Smooth muscle cell (in vitro differentiated cells): ENCODE data around the gene C1orf232. TPM values are rescaled to one million over a fixed set of nuclear protein-coding genes. Genes with fewer than 3 reads are reported as not detected.

Experiments used
- DNase-seq: peaks from one replicate; lab custom pipeline; 2025; ENCODE audit not compliant: unreplicated experiment; lab: John Stamatoyannopoulos, UW
- H2AFZ ChIP-seq: fragments of 200-600 bp; sonication (generic); 2 replicates; pipeline ENCODE4 v1.6.0; 2016; ENCODE audit warnings: antibody characterized with exemption, low read depth, mild to moderate bottlenecking
- H3F3A ChIP-seq: fragments of 200-600 bp; sonication (generic); 2 replicates; pipeline ENCODE4 v1.6.0; 2017; ENCODE audit warnings: antibody characterized with exemption, low read depth
- H3K27ac ChIP-seq: fragments of 200-600 bp; sonication (generic); 2 replicates; pipeline ENCODE4 v1.5.1; 2016; ENCODE audit warnings: low read depth, mild to moderate bottlenecking
- H3K27me3 ChIP-seq: fragments of 200-600 bp; sonication (generic); 2 replicates; pipeline ENCODE4 v1.6.1; 2016; ENCODE audit warnings: low read depth, mild to moderate bottlenecking
- H3K36me3 ChIP-seq: fragments of 200-600 bp; sonication (generic); 2 replicates; pipeline ENCODE4 v1.5.1; 2016; ENCODE audit warnings: low read depth
- H3K4me1 ChIP-seq: fragments of 200-600 bp; sonication (generic); 2 replicates; pipeline ENCODE4 v1.5.1; 2016; ENCODE audit warnings: low read depth
- H3K4me2 ChIP-seq: fragments of 200-600 bp; sonication (generic); 2 replicates; pipeline ENCODE4 v1.6.0; 2016; ENCODE audit warnings: mild to moderate bottlenecking
- H3K4me3 ChIP-seq: fragments of 200-600 bp; sonication (generic); 2 replicates; pipeline ENCODE4 v1.5.1; 2016; ENCODE audit warnings: mild to moderate bottlenecking
- H3K79me2 ChIP-seq: fragments of 200-600 bp; sonication (generic); 2 replicates; pipeline ENCODE4 v1.6.0; 2016; ENCODE audit warnings: low read depth, mild to moderate bottlenecking
- H3K9ac ChIP-seq: fragments of 200-600 bp; sonication (generic); 2 replicates; pipeline ENCODE4 v1.6.0; 2016; ENCODE audit warnings: low read depth
- H3K9me3 ChIP-seq: fragments of 200-600 bp; sonication (generic); replicated peaks from 2 replicates; pipeline ENCODE4 v1.5.1; 2016; ENCODE audit warnings: low read depth
- H4K20me1 ChIP-seq: fragments of 200-600 bp; sonication (generic); 2 replicates; pipeline ENCODE4 v1.6.0; 2016; ENCODE audit warnings: low read depth
- CTCF ChIP-seq: fragments of 200-600 bp; sonication (generic); IDR thresholded peaks from 2 replicates; pipeline ENCODE4 v1.5.1; 2017; ENCODE audit warnings: borderline replicate concordance, mild to moderate bottlenecking, antibody characterized with exemption; ENCODE audit not compliant: insufficient read depth, poor library complexity, severe bottlenecking
- WGBS: methylation state at CpG from one replicate; pipeline ENCODE4 v1.1.7; 2016; ENCODE audit warnings: low lambda C conversion rate; 5-methylcytosine and 5-hydroxymethylcytosine counted together
- polyA plus RNA-seq: library from polyadenylated mRNA; unstranded; fragments of >200 nt; fragmentation: Nextera tagmentation; extraction: Ambion mirVana; gene quantifications from 2 replicates; pipeline ENCODE4 v1.2.1, GENCODE V29; 2016
- total RNA-seq: library from RNA; depleted of rRNA; stranded (reverse); fragments of >200 nt; gene quantifications from 2 replicates; pipeline ENCODE4 v1.2.3, GENCODE V29; 2014

Gene C1orf232
- total and polyA plus RNA-seq, 2 experiments from 2014 or later: not detected

GRCh38 chr1:26212726-26213125 is 44.0 kb upstream of the C1orf232 start:
- no peaks in the 10 kb centered on the region for H3K9me3 ChIP-seq
- no peak for DNase-seq
- no peaks in the 10 kb centered on the region for H3F3A ChIP-seq
- H3K4me2 ChIP-seq: no peak overlapping the region
- H2AFZ ChIP-seq: no peak overlapping the region
- no peaks in the 10 kb centered on the region for H4K20me1 ChIP-seq
- no peaks in the 10 kb centered on the region for H3K27me3 ChIP-seq
- H3K36me3 ChIP-seq: no peaks in the 10 kb centered on the region
- H3K79me2 ChIP-seq: no peaks in the 10 kb centered on the region
- WGBS: 92% methylated on average over 5 of the region's 5 CpGs
- H3K9ac ChIP-seq: no peak overlapping the region
- TF ChIP-seq CTCF: no peak
- no peak overlapping the region for H3K4me3 ChIP-seq
- no peaks in the 10 kb centered on the region for H3K4me1 ChIP-seq
- no peak overlapping the region for H3K27ac ChIP-seq

GRCh38 chr1:26210147-26210870 is 41.5 kb upstream of the C1orf232 start:
- Histone ChIP-seq H3K36me3 (no peaks in the 10 kb centered on the region), H3K4me3 (no peak overlapping the region), H3F3A (no peaks in the 10 kb centered on the region), H3K79me2 (no peaks in the 10 kb centered on the region), H4K20me1 (no peaks in the 10 kb centered on the region), H3K9ac (no peak overlapping the region), H3K4me1 (no peaks in the 10 kb centered on the region), H3K4me2 (no peak overlapping the region), H3K27ac (no peak overlapping the region), H3K27me3 (no peaks in the 10 kb centered on the region), H2AFZ (no peak overlapping the region), H3K9me3 (no peaks in the 10 kb centered on the region)
- no peak for TF ChIP-seq CTCF
- no peak for DNase-seq
- 88% methylated on average over 5 of the region's 5 CpGs for WGBS

GRCh38 chr1:26203642-26204318 is 35.0 kb upstream of the C1orf232 start:
- Histone ChIP-seq H2AFZ (no peak overlapping the region), H3K27me3 (no peaks in the 10 kb centered on the region), H3K4me2 (no peak overlapping the region), H3K4me1 (no peaks in the 10 kb centered on the region), H3F3A (no peaks in the 10 kb centered on the region), H3K9ac (no peak overlapping the region), H3K79me2 (no peaks in the 10 kb centered on the region), H3K36me3 (no peaks in the 10 kb centered on the region), H3K4me3 (no peak overlapping the region), H3K9me3 (no peaks in the 10 kb centered on the region), H3K27ac (no peak overlapping the region), H4K20me1 (no peaks in the 10 kb centered on the region)
- no peak for TF ChIP-seq CTCF
- 79% methylated on average over 9 of the region's 9 CpGs for WGBS
- DNase-seq: no peak

GRCh38 chr1:26200413-26200812 is 31.6 kb upstream of the C1orf232 start:
- no peaks in the 10 kb centered on the region for H3K27me3 ChIP-seq
- no peak overlapping the region for H3K27ac ChIP-seq
- H2AFZ ChIP-seq: no peak overlapping the region
- H3K4me2 ChIP-seq: no peak overlapping the region
- TF ChIP-seq CTCF: no peak
- no peak overlapping the region for H3K9ac ChIP-seq
- H3F3A ChIP-seq: no peaks in the 10 kb centered on the region
- H3K79me2 ChIP-seq: no peaks in the 10 kb centered on the region
- 88% methylated on average over 5 of the region's 5 CpGs for WGBS
- DNase-seq: no peak
- H3K4me3 ChIP-seq: no peak overlapping the region
- H3K36me3 ChIP-seq: no peaks in the 10 kb centered on the region
- H4K20me1 ChIP-seq: no peaks in the 10 kb centered on the region
- no peaks in the 10 kb centered on the region for H3K4me1 ChIP-seq
- no peaks in the 10 kb centered on the region for H3K9me3 ChIP-seq
